Colon (tissue), 2 donors: ENCODE results near the gene CALN1.
"Not testable (repeated sequence)": the region's sequence is repeated elsewhere in the genome, so short reads cannot be mapped to it uniquely, and the experiment has no call there.

Experiments used
- FAIRE-seq: peaks from 2 replicates; lab custom pipeline; 2012; peaks lifted over from hg19 to GRCh38; lab: Jason Lieb, UNC
- donor health status: control.
- donor health status: control.

The CALN1 gene

DNA sequence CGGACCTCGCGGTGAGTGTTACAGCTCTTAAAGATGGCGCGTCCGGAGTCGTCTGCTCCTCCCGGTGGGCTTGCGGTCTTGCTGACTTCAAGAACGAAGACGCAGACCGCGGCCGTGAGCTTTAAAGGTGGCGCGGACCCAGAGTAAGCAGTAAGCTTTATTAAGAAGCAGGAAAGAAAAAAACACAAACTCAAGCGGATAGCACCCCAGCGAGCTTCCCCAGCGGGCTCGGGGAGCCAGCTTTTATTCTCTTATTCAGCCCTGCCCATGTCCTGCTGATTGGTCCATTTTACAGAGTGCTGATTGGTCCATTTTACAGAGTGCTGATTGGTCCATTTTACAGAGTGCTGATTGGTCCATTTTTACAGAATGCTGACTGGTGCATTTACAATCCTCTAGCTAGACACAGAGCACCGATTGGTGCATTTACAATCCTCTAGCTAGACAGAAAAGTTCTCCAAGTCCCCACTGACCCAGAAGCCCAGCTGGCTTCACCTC is at the start of gene CALN1:
CALN1 (minus strand) TSS at position 218 of the 498 bp plus-strand sequence.
- not testable (repeated sequence) for FAIRE-seq

GRCh38 chr7:72453471-72453870 is 41.3 kb upstream of the CALN1 start:
- no peak for FAIRE-seq

DNA sequence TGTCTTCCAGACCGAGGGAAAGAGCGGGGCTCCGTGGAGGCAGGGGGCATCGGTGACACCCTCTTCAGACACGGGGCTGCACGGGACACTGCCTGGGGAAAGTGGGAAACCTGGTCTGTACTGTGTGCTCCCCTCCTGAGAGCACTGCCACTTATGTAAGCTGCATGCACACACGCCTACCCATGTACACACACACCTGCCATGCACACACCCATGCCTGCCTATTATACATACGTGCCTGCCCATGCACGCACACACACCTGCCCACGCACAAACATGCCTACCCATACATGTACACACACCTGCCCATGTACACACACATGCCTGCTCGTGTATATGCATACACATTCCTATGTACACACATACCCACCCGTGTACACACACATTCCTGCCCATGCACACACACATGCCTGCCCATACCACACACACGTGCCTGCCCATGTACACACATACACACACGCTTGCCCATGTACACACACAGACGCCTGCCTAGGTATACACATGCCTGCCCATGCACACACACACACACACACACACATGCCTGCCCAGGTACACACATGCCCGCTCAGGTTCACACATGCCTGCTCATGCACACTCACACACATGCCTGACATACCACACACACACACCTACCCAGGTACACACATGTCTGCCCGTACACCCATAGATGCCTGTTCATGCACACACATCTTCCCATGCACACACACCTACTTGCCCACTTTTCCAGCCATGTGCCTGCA is 35.5 kb upstream of the CALN1 start:
- no peak for FAIRE-seq

GRCh38 chr7:72446591-72447462 is 34.7 kb upstream of the CALN1 start:
- no peak for FAIRE-seq

DNA sequence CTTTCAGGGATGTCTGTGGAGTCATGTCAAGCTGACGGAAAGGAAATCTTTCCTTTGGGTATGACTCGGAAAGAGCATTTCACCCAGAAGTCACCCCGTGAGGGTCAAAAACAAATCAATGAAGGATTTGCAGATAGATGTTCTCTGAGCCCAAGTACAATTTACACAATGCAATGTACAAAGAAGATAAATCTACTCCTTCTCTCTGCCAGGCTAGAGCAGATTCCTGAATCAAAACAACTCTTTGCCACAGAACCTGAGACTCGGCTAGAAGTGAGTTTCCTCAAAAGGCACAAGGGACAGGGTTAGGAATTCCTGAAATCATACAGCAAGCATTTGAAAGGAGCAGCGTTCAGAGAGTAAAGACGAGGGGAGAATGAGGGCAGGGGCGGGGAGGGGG is 34.0 kb upstream of the CALN1 start:
- FAIRE-seq, result no peak

- FAIRE-seq, result no peak
Measured at GRCh38 chr7:72445580-72445979, 33.4 kb upstream of the CALN1 start.

DNA sequence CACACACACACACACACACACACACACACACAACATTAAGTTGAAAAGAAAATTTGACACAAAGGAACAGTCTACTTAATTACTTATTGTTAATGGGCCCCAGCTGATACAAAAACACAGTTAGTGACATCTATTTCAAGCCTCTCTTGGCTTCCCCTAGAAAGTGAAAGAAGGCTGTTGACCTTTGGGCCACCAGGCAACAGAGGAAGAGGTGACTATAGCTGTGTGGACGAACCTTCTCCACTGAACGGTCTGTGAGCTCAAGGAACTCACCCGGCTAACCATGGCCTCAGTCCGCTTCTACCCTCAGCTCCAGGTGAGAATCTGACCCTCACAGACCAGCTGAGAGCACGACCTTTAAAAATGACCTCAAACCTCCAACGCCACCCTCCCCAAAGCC is 32.9 kb upstream of the CALN1 start:
- FAIRE-seq, result no peak

DNA sequence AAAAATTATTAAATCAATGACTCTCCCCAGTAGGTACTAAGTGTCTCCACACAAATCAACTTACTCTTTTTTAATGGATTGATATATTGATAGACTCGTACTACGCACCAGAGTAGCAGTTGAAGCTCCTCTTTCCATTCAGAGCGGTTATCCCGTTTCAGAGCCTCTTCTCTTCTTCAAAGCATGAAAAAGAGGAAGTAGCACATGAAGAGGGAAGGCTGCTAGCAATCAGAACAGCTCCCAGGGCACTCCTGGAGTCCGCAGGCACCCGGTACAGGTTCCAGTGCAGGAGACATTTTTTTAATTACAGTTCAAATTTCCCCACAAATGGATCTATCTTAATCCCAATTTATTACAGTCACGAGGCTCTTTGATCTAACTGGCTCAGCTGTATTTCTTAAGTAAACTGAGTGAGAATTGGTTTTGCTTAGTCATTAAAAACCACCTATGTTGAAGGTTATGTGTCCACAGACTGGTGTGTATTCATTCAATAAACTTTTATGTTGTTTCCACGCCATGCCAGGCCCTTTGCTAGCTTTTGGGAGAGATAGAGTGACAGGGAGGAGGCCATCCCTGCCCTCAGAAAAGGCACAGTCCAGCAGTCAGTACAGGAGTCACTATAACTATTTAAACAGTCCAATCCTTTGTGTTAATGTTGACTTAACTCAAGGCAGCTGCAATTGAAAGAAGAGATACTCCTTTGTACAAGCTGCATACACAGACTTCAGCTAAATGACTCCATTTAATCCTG is 32.1 kb upstream of the CALN1 start:
- FAIRE-seq, result no peak

DNA sequence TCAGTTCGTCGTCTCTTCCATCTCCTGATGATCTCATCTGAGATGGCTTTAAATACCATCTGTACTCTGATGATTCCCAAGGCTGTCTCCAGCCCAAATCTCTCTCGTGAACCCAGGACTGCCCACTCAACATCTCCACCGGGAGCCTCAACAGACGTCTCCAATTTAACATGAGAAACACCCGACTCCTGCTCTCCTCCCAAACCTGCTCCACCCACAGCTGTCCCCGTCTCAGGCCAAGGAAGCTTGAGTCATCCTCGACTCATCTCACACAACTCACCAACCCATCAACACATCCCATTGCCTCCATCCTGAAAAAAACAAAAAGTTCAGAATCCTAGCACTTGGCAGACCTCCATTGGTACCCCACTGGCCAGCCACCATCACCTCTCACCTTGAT is 29.7 kb upstream of the CALN1 start:
- no peak for FAIRE-seq

- FAIRE-seq, result no peak
Measured at GRCh38 chr7:72438491-72438890, 26.4 kb upstream of the CALN1 start.

DNA sequence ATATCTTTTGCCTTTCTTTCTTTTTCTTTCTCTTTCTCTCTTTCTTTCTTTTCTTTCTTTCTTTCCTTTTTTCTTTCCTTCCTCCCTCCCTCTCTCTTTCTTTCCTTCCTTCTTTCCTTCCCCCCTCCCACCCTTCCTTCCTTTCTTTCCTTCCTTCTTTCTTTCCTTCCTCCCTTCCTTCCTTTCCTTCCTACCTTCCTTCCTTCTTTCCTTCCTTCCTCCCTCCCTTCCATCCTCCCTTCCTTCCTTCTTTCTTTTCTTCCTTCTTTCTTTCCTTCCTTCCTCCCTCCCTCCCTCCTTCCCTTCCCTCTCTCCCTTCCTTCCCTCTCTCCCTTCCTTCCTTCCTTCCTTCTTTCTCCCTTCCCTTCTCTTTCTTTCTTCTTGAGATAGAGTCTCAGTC is 25.5 kb upstream of the CALN1 start:
- FAIRE-seq, result no peak

GRCh38 chr7:72437061-72437585 is 25.0 kb upstream of the CALN1 start:
- no peak for FAIRE-seq

GRCh38 chr7:72435925-72436480 is 23.9 kb upstream of the CALN1 start:
- no peak for FAIRE-seq

GRCh38 chr7:72435366-72435765 is 23.2 kb upstream of the CALN1 start:
- FAIRE-seq, result no peak

DNA sequence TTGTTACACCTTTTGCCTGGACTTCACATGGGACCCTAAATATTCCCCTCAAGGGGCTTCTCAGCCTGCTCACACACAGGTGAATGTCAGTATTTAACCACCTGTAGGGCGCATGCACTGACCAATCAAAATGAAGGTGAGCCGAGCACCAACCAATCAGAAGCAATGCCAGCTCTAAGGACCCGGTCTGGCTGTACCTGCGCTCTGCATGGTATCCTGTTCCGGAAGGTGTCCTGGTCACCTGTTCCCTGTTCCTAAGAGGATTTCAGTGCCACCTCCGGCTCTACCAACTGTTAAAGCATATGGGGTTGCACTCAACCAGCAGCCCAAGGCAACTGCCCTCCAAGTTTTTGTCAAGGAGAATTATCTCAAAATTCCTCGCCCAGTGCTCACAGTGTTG is 18.4 kb upstream of the CALN1 start:
- FAIRE-seq, result no peak

- no peak for FAIRE-seq
Measured at GRCh38 chr7:72429316-72429715, 17.2 kb upstream of the CALN1 start.

DNA sequence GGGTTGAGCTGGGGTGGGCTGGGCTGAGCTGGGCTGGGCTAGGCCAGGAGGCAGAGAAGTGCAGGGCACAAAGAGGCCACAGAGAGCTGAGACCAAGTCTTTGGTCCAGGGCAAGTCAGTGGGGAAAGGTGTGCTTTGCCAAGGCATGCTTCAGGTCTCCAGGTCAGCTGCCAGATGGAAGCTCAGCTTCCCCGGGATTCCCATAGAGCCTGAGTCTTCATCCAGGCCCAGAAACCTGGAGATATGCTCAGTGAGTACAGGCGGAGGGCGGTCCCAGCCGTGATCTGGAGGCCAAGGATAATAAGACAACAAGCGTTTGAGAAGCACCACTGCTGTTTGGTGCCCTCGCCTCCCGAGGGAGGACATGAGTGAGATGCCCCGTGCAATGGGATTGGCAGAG is 4.7 kb upstream of the CALN1 start:
- FAIRE-seq, result no peak

DNA sequence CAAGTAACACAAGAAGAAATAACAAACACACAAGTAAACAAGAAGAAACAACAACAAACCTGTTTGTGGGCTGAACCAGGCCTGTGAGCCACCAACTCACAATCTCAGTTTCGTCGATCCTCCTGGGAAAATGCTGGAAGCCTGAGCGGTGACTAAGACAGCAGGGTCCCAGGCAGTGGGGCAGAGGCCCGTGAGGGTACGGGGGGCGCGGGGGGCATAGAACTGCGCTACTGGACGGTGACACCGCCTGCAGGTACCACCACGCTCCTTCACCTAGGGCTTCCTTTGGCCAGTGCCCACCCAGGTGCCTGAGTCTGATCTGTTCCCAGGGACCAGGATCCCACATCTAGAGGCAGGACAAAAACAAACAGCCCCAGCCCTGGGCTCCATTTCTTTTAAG is 3.4 kb upstream of the CALN1 start:
- no peak for FAIRE-seq

GRCh38 chr7:72413886-72414285 is 1.7 kb upstream of the CALN1 start:
- FAIRE-seq, result no peak

- FAIRE-seq, result no peak
Measured at GRCh38 chr7:72413290-72413689, 1.2 kb upstream of the CALN1 start.

GRCh38 chr7:72411419-72411818 is 719 bp downstream of the CALN1 start:
- FAIRE-seq, result no peak

- no peak for FAIRE-seq
Measured at GRCh38 chr7:72409638-72410015, 2.5 kb downstream of the CALN1 start.
